Measurements from ENCODE around the gene PLD6. TPM values are rescaled to one million over a fixed set of nuclear protein-coding genes. Genes with fewer than 3 reads are reported as not detected.

Gene PLD6
- total RNA-seq, 1 experiment from 2014 or later = 1.2 TPM

DNA sequence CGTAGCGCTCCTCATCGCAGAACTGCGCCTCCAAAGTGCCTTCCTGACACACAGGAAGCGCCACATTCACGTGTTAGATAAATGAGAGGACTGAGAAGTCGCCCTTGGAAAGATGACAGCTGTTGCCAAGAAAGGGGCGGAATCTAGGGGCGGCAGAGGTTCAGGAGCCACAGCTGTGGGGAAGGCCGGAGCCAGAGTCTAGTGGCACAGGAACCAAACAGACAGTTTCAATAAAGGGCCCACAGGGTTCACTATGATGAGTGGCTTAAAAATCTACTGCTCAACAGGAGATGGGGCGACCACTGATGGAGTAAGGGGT, 26.1 kb upstream of the PLD6 start:
- H3K9me3 Mint-ChIP-seq = no peaks in the 10 kb centered on the region
- no peak overlapping the region for H3K27ac Mint-ChIP-seq
- ATAC-seq = no peak
- no peak for DNase-seq (ENCODE audit: low spot score)
- no peak for TF ChIP-seq RORB (CRISPR knock-in tag; IDR thresholded peaks at IDR 0.05)
- TF ChIP-seq, protein P1, sequence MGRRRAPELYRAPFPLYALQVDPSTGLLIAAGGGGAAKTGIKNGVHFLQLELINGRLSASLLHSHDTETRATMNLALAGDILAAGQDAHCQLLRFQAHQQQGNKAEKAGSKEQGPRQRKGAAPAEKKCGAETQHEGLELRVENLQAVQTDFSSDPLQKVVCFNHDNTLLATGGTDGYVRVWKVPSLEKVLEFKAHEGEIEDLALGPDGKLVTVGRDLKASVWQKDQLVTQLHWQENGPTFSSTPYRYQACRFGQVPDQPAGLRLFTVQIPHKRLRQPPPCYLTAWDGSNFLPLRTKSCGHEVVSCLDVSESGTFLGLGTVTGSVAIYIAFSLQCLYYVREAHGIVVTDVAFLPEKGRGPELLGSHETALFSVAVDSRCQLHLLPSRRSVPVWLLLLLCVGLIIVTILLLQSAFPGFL (CRISPR knock-in tag; IDR thresholded peaks at IDR 0.05; ENCODE audit: borderline replicate concordance) = no peak
- TF ChIP-seq, protein P2, sequence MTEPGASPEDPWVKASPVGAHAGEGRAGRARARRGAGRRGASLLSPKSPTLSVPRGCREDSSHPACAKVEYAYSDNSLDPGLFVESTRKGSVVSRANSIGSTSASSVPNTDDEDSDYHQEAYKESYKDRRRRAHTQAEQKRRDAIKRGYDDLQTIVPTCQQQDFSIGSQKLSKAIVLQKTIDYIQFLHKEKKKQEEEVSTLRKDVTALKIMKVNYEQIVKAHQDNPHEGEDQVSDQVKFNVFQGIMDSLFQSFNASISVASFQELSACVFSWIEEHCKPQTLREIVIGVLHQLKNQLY (CRISPR knock-in tag; IDR thresholded peaks at IDR 0.05) = no peak
- TF ChIP-seq NR3C1 (CRISPR knock-in tag; conservative IDR thresholded peaks at IDR 0.05; ENCODE audit: low read depth) = no peak
- TF ChIP-seq, protein P3, sequence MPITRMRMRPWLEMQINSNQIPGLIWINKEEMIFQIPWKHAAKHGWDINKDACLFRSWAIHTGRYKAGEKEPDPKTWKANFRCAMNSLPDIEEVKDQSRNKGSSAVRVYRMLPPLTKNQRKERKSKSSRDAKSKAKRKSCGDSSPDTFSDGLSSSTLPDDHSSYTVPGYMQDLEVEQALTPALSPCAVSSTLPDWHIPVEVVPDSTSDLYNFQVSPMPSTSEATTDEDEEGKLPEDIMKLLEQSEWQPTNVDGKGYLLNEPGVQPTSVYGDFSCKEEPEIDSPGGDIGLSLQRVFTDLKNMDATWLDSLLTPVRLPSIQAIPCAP (CRISPR knock-in tag; IDR thresholded peaks at IDR 0.05) = no peak
- TF ChIP-seq CREB1 (CRISPR knock-in tag; IDR thresholded peaks at IDR 0.05) = no peak
- TF ChIP-seq OVOL2 (CRISPR knock-in tag; IDR thresholded peaks at IDR 0.05; ENCODE audit: borderline replicate concordance) = no peak
- TF ChIP-seq, protein P4, sequence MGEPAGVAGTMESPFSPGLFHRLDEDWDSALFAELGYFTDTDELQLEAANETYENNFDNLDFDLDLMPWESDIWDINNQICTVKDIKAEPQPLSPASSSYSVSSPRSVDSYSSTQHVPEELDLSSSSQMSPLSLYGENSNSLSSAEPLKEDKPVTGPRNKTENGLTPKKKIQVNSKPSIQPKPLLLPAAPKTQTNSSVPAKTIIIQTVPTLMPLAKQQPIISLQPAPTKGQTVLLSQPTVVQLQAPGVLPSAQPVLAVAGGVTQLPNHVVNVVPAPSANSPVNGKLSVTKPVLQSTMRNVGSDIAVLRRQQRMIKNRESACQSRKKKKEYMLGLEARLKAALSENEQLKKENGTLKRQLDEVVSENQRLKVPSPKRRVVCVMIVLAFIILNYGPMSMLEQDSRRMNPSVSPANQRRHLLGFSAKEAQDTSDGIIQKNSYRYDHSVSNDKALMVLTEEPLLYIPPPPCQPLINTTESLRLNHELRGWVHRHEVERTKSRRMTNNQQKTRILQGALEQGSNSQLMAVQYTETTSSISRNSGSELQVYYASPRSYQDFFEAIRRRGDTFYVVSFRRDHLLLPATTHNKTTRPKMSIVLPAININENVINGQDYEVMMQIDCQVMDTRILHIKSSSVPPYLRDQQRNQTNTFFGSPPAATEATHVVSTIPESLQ (CRISPR knock-in tag; IDR thresholded peaks at IDR 0.05) = no peak
- TF ChIP-seq, protein P5, sequence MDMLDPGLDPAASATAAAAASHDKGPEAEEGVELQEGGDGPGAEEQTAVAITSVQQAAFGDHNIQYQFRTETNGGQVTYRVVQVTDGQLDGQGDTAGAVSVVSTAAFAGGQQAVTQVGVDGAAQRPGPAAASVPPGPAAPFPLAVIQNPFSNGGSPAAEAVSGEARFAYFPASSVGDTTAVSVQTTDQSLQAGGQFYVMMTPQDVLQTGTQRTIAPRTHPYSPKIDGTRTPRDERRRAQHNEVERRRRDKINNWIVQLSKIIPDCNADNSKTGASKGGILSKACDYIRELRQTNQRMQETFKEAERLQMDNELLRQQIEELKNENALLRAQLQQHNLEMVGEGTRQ (CRISPR knock-in tag; IDR thresholded peaks at IDR 0.05) = no peak
- TF ChIP-seq ZNF121 (CRISPR knock-in tag; IDR thresholded peaks at IDR 0.05) = no peak
- TF ChIP-seq, protein P6, sequence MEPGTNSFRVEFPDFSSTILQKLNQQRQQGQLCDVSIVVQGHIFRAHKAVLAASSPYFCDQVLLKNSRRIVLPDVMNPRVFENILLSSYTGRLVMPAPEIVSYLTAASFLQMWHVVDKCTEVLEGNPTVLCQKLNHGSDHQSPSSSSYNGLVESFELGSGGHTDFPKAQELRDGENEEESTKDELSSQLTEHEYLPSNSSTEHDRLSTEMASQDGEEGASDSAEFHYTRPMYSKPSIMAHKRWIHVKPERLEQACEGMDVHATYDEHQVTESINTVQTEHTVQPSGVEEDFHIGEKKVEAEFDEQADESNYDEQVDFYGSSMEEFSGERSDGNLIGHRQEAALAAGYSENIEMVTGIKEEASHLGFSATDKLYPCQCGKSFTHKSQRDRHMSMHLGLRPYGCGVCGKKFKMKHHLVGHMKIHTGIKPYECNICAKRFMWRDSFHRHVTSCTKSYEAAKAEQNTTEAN (CRISPR knock-in tag; IDR thresholded peaks at IDR 0.05) = no peak
- no peak for TF ChIP-seq SP1 (CRISPR knock-in tag; conservative IDR thresholded peaks at IDR 0.05)
- no peak for TF ChIP-seq NFATC4 (CRISPR knock-in tag; IDR thresholded peaks at IDR 0.05)
- TF ChIP-seq, protein P7, sequence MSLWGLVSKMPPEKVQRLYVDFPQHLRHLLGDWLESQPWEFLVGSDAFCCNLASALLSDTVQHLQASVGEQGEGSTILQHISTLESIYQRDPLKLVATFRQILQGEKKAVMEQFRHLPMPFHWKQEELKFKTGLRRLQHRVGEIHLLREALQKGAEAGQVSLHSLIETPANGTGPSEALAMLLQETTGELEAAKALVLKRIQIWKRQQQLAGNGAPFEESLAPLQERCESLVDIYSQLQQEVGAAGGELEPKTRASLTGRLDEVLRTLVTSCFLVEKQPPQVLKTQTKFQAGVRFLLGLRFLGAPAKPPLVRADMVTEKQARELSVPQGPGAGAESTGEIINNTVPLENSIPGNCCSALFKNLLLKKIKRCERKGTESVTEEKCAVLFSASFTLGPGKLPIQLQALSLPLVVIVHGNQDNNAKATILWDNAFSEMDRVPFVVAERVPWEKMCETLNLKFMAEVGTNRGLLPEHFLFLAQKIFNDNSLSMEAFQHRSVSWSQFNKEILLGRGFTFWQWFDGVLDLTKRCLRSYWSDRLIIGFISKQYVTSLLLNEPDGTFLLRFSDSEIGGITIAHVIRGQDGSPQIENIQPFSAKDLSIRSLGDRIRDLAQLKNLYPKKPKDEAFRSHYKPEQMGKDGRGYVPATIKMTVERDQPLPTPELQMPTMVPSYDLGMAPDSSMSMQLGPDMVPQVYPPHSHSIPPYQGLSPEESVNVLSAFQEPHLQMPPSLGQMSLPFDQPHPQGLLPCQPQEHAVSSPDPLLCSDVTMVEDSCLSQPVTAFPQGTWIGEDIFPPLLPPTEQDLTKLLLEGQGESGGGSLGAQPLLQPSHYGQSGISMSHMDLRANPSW (CRISPR knock-in tag; conservative IDR thresholded peaks at IDR 0.05; ENCODE audit: low read depth) = no peak
- TF ChIP-seq TP53 (CRISPR knock-in tag; IDR thresholded peaks at IDR 0.05) = no peak
- TF ChIP-seq ESRRA (CRISPR knock-in tag; IDR thresholded peaks at IDR 0.05; ENCODE audit: borderline replicate concordance) = no peak
- no peak for TF ChIP-seq NFE2L1 (CRISPR knock-in tag; IDR thresholded peaks at IDR 0.05)
- TF ChIP-seq, protein P8, sequence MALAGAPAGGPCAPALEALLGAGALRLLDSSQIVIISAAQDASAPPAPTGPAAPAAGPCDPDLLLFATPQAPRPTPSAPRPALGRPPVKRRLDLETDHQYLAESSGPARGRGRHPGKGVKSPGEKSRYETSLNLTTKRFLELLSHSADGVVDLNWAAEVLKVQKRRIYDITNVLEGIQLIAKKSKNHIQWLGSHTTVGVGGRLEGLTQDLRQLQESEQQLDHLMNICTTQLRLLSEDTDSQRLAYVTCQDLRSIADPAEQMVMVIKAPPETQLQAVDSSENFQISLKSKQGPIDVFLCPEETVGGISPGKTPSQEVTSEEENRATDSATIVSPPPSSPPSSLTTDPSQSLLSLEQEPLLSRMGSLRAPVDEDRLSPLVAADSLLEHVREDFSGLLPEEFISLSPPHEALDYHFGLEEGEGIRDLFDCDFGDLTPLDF (CRISPR knock-in tag; IDR thresholded peaks at IDR 0.05) = no peak
- ChIA-PET POLR2A (no interaction called here), CTCF (no interaction called here)
- peaks cover 40% of the 10 kb centered on the region for H3K36me3 Mint-ChIP-seq
- H3K4me1 Mint-ChIP-seq = peaks cover 15% of the 10 kb centered on the region
- H3K4me3 Mint-ChIP-seq = no peak overlapping the region
- no peaks in the 10 kb centered on the region for H3K27me3 Mint-ChIP-seq (ENCODE audit: low read depth)

All from WTC11 (cell line).